Activated naive CD8-positive, alpha-beta T cell treated with anti-CD3 and anti-CD28 coated beads for 36 hours (primary cell): ENCODE results near the gene NDUFS1. TPM values are rescaled to one million over a fixed set of nuclear protein-coding genes. Genes with fewer than 3 reads are reported as not detected.
"Not testable (repeated sequence)": the region's sequence is repeated elsewhere in the genome, so short reads cannot be mapped to it uniquely, and the experiment has no call there.

Experiments
- DNase-seq: peaks from one replicate; pipeline ENCODE4 v3.0.0; 2021
- H3K27ac Mint-ChIP-seq: one replicate; pipeline ENCODE4 v1.8.0; 2022; ENCODE audit warnings: mild to moderate bottlenecking, moderate library complexity, mixed read lengths
- H3K27me3 Mint-ChIP-seq: one replicate; pipeline ENCODE4 v1.8.0; 2022; ENCODE audit warnings: mild to moderate bottlenecking, mixed read lengths
- H3K36me3 Mint-ChIP-seq: one replicate; pipeline ENCODE4 v1.8.0; 2021; ENCODE audit warnings: mild to moderate bottlenecking, mixed read lengths
- H3K4me1 Mint-ChIP-seq: one replicate; pipeline ENCODE4 v1.8.0; 2021; ENCODE audit warnings: mixed read lengths
- H3K4me3 Mint-ChIP-seq: one replicate; pipeline ENCODE4 v1.8.0; 2022; ENCODE audit warnings: mild to moderate bottlenecking, moderate library complexity, mixed read lengths
- H3K9me3 Mint-ChIP-seq: one replicate; pipeline ENCODE4 v1.8.0; 2022; ENCODE audit warnings: mixed read lengths
- total RNA-seq, 2 experiments: library from RNA; stranded (reverse); gene quantifications; one replicate each; pipeline ENCODE4 v1.2.3, GENCODE V29; 2021

NDUFS1 gene
- total RNA-seq, 2 experiments from 2014 or later = 95.5 to 102 TPM

GRCh38 chr2:206096876-206097275 is 62.4 kb downstream of the NDUFS1 start:
- H3K27me3 Mint-ChIP-seq = no peaks in the 10 kb centered on the region
- H3K4me3 Mint-ChIP-seq = no peak overlapping the region
- H3K9me3 Mint-ChIP-seq = no peaks in the 10 kb centered on the region
- no peak for DNase-seq
- H3K4me1 Mint-ChIP-seq = peaks cover 4% of the 10 kb centered on the region
- no peak overlapping the region for H3K27ac Mint-ChIP-seq
- H3K36me3 Mint-ChIP-seq = no peaks in the 10 kb centered on the region

- Mint-ChIP-seq H3K27ac (no peak overlapping the region), H3K27me3 (no peaks in the 10 kb centered on the region), H3K36me3 (no peaks in the 10 kb centered on the region), H3K4me3 (no peak overlapping the region), H3K9me3 (no peaks in the 10 kb centered on the region), H3K4me1 (peaks cover 7% of the 10 kb centered on the region)
- no peak for DNase-seq
Observed at GRCh38 chr2:206095536-206096332, 63.5 kb downstream of the NDUFS1 start.

- no peak for DNase-seq
- Mint-ChIP-seq H3K4me1 (peaks cover 15% of the 10 kb centered on the region), H3K36me3 (peaks cover 2% of the 10 kb centered on the region), H3K27ac (no peak overlapping the region), H3K27me3 (no peaks in the 10 kb centered on the region), H3K9me3 (no peaks in the 10 kb centered on the region), H3K4me3 (no peak overlapping the region)
Observed at GRCh38 chr2:206092297-206092696, 66.9 kb downstream of the NDUFS1 start.

GRCh38 chr2:206088248-206088647 is 71.0 kb downstream of the NDUFS1 start:
- Mint-ChIP-seq H3K27me3 (no peaks in the 10 kb centered on the region), H3K36me3 (peaks cover 2% of the 10 kb centered on the region), H3K9me3 (no peaks in the 10 kb centered on the region), H3K4me1 (peaks cover 26% of the 10 kb centered on the region), H3K27ac (no peak overlapping the region), H3K4me3 (no peak overlapping the region)
- no peak for DNase-seq

- peaks cover 2% of the 10 kb centered on the region for H3K36me3 Mint-ChIP-seq
- no peak for DNase-seq
- peak overlapping the region; percentile 72 for H3K27ac Mint-ChIP-seq
- peaks cover 27% of the 10 kb centered on the region for H3K4me1 Mint-ChIP-seq
- H3K9me3 Mint-ChIP-seq = no peaks in the 10 kb centered on the region
- peak overlapping the region; percentile 99 for H3K4me3 Mint-ChIP-seq
- H3K27me3 Mint-ChIP-seq = no peaks in the 10 kb centered on the region
Observed at GRCh38 chr2:206086716-206087350, 72.4 kb downstream of the NDUFS1 start.

- Mint-ChIP-seq H3K36me3 (peaks cover 2% of the 10 kb centered on the region), H3K27me3 (no peaks in the 10 kb centered on the region), H3K27ac (peak within 1 kb of the TSS; percentile 99), H3K4me1 (peaks cover 32% of the 10 kb centered on the region), H3K9me3 (no peaks in the 10 kb centered on the region), H3K4me3 (peak within 1 kb of the TSS; percentile 99)
- DNase-seq = peak; percentile 81
Observed at GRCh38 chr2:206085742-206086445, 73.3 kb downstream of the NDUFS1 start, which contains the start of gene INO80D. Gene INO80D (minus strand): TSS chr2:206086174. CDS start chr2:206063016, 23,158 bp downstream.

DNA sequence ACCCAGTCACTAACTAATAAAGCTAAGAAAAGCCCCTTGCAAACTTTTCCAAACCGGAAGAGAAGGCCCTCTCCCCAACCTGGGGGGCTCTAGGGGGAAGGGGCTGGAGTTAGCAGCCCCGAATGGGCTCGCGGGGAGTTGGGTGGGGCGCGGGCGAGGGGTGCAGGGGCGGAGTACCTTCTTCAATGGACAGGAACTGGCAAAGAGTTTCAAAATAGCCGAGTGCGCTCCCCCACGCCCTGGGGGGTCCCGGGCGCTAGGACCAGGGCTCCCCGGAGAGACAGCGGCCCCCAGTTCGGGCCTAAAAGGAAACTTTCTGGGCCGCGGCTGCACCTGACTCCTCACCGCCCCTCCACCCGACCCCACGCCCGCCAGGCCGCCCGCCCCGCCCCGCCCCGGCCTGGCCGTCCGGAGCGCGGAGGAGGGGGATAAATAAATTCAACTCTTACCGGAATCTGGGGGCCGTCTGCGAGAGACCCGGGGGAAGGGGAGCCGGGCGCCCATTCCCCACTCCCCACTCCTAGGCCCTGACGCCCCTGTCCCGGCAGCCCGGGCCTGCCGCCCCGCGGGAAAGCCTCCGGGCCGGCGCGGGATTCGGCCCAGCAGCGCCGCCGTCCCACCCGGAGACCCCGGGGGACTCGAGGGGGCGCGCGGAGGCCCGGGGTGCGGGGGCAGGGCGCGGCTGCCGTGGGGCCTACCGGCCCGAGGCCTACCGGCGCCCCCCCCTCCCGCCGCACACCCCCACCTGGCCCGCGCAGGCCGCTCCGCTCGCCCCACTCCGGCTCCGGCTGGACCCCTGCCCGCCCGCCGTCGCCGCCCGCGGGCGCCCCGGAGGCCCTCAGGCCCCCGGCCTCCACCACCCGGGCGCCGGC is 74.1 kb downstream of the NDUFS1 start:
- peak overlapping the region; percentile 91 for H3K27ac Mint-ChIP-seq
- peak overlapping the region; percentile 99 for H3K4me3 Mint-ChIP-seq
- H3K9me3 Mint-ChIP-seq = no peaks in the 10 kb centered on the region
- H3K4me1 Mint-ChIP-seq = peaks cover 33% of the 10 kb centered on the region
- peaks cover 2% of the 10 kb centered on the region for H3K36me3 Mint-ChIP-seq
- peak; percentile 53 for DNase-seq
- no peaks in the 10 kb centered on the region for H3K27me3 Mint-ChIP-seq

DNA sequence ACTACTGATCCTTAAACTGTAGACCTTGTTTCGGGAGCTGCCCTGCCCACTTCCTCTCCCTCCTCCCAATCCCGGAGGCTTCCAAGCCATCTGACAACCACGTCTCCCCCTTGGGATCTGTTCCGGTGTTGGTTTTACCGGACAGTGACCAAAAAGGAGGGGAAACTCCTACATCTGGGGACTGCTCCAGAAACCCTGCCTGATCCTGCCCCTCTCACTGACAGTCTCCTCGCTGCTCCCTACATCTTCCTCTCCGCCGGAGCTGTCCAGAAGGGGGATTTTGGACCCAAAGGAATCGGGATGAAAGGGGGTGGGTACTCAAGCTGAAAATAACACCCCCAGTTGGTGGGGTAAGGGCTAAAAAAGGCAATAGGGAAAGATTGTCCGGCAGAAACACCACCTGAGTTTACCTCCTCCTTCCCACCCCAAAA is 74.8 kb downstream of the NDUFS1 start:
- Mint-ChIP-seq H3K27me3 (no peaks in the 10 kb centered on the region), H3K27ac (peak overlapping the region; percentile 91)

GRCh38 chr2:206083602-206084438 is 75.4 kb downstream of the NDUFS1 start:
- Mint-ChIP-seq H3K27me3 (no peaks in the 10 kb centered on the region), H3K36me3 (no peaks in the 10 kb centered on the region), H3K4me1 (peaks cover 42% of the 10 kb centered on the region)

More for the DNA sequence above, 74.8 kb downstream of the NDUFS1 start:
- H3K4me3 Mint-ChIP-seq = peak overlapping the region; percentile 92
- no peaks in the 10 kb centered on the region for H3K9me3 Mint-ChIP-seq
- peaks cover 2% of the 10 kb centered on the region for H3K36me3 Mint-ChIP-seq
- peak; percentile 8 for DNase-seq
- H3K4me1 Mint-ChIP-seq = peaks cover 40% of the 10 kb centered on the region

DNA sequence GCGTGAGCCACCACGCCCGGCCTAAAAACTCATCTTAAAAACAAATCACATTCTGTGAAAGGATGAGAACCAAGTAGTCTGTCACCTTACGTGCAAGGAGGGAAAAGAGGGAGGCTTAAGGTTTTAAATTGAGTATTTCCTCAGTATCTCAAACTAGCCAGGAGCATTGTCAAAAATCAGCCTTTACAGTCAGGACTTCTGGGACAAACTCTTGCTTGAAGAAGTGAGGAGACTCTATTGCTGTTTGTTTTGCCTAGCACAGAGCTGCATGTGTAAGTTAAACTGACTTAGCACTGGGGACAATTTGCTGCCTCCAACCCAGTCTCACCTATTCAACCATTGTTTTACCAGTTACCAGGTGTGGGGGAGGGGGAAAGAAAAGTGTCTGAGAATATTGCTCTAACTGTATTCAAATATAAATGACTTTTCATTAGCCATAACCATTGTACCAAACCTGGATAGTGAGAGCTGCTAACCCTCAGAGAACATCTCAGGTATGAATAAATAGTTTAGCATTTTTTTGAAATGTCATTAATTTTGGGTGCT is 76.9 kb downstream of the NDUFS1 start:
- peaks cover 36% of the 10 kb centered on the region for H3K4me1 Mint-ChIP-seq
- no peak overlapping the region for H3K4me3 Mint-ChIP-seq

More at GRCh38 chr2:206083602-206084438, 75.4 kb downstream of the NDUFS1 start:
- peak overlapping the region; percentile 92 for H3K4me3 Mint-ChIP-seq
- DNase-seq = peak; percentile 21
- H3K9me3 Mint-ChIP-seq = no peaks in the 10 kb centered on the region
- peak overlapping the region; percentile 91 for H3K27ac Mint-ChIP-seq

DNA sequence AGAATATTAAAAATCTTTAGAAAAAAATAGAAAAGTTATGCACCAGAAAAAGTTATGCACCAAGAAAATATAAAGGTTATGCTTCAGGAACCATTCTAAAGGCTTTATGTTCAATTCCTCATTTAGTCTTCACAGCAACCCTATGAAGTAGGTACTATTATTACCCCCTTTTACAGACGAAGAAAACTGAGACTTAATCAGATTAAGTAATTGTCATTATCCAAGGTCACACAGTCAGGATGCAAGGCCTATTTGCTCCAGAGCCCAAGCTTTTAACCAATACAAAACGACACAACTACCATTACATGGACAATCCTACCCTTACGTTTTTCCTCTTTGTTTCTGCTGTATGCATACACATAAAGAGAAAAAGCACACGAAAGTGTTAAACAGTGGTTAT is 78.3 kb downstream of the NDUFS1 start:
- Mint-ChIP-seq H3K27me3 (no peaks in the 10 kb centered on the region), H3K27ac (no peak overlapping the region), H3K4me3 (no peak overlapping the region), H3K9me3 (no peaks in the 10 kb centered on the region), H3K36me3 (no peaks in the 10 kb centered on the region), H3K4me1 (peaks cover 33% of the 10 kb centered on the region)
- no peak for DNase-seq

More for the DNA sequence above, 76.9 kb downstream of the NDUFS1 start:
- Mint-ChIP-seq H3K27ac (no peak overlapping the region), H3K36me3 (no peaks in the 10 kb centered on the region), H3K9me3 (no peaks in the 10 kb centered on the region), H3K27me3 (no peaks in the 10 kb centered on the region)
- DNase-seq = no peak

DNA sequence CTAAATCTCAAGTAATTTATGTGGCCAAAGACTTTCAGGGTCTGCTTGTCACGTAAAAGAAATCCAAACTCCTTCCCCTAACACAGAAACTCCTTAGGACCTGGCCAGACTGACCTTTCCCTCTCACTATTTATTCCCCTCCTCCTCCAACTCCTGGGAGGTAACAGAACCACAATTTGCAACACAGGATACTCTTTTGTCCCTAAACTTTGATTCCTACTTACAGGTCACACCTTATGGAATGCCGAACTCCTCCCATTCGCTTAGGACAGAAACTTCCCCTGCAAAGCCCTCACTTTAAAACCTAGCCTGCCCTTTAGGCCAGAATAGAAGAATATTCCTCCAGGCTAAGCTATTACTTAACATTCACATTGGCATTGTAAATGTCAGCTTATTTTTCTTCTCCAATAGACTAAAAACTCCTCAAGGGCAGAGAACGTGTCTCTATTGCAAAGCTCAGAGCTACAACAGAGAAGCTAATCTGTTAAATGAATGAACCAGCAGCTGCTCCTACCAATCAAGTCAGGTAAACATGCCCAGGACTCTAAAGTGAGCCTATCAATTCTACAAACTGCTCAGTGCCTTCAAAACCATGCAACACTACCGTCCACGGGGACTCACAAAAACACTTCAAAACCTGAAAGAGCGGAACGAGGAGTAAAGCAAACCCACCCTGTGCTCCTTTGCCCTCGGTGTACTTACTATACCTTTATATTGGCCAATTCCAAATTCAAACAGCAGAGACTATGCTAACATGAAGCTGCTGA is 79.4 kb downstream of the NDUFS1 start:
- Mint-ChIP-seq H3K4me1 (peaks cover 35% of the 10 kb centered on the region), H3K9me3 (no peaks in the 10 kb centered on the region), H3K27me3 (no peaks in the 10 kb centered on the region), H3K4me3 (no peak overlapping the region), H3K36me3 (no peaks in the 10 kb centered on the region), H3K27ac (no peak overlapping the region)
- no peak for DNase-seq

DNA sequence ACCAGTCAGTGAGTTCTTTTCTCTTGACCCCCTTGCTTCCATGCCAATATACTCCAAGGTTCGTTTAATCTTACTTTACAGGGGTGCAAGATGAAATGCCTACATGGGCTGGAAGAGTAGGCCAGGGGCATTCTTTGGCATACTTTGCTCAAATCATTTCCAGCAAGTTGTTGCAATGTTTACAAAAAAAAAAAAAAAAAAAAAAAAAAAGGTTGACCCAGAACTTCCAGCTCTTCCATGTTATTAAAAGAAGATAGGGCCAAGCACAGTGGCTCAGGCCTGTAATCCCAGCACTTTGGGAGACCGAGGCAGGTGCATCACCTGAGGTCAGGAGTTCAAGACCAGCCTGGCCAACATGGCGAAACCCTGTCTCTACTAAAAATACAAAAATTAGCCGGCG is 81.4 kb downstream of the NDUFS1 start:
- H3K4me3 Mint-ChIP-seq, H3K27ac Mint-ChIP-seq, H3K27me3 Mint-ChIP-seq, H3K9me3 Mint-ChIP-seq, H3K36me3 Mint-ChIP-seq, DNase-seq: not testable (repeated sequence)
- H3K4me1 Mint-ChIP-seq = peaks cover 31% of the 10 kb centered on the region
